ENCODE measurements around the gene DSE.
"Not testable (repeated sequence)": the region's sequence is repeated elsewhere in the genome, so short reads cannot be mapped to it uniquely, and the experiment has no call there.

The DSE gene

DNA sequence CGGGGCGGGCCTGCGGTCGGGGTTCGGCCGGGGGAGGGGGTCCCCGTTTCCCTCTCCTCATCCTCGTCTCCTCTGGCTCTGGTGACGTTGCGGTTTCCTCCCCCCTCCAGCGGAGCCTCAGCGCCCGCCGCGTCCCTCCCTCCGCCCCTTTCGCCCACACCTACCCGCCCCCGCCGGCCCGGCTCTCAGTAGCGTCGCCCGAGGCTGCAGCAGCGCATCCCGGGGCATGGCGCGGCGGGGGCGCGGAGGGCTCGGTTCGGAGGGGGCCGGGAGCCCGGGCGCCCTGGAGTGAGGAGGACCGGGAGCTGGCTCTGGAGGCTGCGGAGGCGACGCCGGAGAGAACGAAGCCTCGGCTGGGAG lies at the start of gene DSE:
TSS of gene DSE (plus strand) at position 188 of the 360 bp plus-strand sequence. CDS start 28,304 bp downstream, outside the sequence.
- no peak for DNase-seq

DNA sequence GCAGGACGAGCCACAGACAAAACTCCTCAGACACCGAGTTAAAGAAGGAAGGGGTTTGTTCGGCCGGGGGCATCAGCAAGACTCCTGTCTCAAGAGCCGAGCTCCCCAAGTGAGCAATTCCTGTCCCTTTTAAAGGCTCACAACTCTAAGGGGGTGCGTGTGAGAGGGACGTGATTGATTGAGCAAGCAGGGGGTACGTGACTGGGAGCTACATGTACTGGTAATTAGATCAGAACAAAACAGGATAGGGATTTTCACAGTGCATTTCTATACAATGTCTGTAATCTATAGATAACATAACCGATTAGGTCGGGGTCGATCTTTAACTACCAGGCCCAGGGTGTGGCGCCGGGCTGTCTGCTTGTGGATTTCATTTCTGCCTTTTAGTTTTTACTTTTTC lies 48.8 kb upstream of the DSE start:
- not testable (repeated sequence) for DNase-seq

DNA sequence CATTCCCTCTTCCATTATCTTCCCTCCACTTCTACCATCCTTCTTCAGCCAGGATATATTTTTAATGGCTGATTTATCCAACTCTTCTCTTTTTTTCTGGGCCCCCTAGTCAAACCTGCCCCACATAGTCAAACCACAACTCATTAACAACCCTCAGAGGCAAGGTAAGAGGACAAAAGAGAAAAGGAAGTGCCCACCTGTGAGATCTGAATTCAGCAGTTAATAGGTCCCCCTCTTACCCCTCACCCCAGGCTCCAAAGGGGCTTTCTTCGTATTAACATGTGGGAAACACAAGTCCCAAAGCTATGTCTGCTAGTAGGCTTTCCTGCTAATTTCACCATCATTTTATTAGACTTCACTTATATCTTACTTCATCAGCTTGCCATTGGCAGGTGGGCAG lies 46.9 kb upstream of the DSE start:
- no peak for DNase-seq

DNA sequence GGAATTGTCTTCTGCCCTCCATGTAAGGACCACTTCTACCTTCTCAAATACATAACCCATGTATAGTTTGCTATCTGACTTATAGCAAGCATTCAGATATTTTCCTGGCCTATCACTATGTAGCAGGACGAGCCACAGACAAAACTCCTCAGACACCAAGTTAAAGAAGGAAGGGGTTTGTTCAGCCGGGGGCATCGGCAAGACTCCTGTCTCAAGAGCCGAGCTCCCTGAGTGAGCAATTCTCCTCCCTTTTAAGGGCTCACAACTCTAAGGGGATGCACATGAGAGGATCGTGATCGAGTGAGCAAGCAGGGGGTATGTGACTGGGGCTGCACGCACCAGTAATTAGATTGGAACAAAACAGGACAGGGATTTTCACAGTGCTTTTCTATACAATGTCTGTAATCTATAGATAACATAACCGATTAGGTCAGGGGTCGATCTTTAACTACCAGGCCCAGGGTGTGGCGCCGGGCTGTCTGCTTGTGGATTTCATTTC lies 45.1 kb upstream of the DSE start:
- not testable (repeated sequence) for DNase-seq

DNA sequence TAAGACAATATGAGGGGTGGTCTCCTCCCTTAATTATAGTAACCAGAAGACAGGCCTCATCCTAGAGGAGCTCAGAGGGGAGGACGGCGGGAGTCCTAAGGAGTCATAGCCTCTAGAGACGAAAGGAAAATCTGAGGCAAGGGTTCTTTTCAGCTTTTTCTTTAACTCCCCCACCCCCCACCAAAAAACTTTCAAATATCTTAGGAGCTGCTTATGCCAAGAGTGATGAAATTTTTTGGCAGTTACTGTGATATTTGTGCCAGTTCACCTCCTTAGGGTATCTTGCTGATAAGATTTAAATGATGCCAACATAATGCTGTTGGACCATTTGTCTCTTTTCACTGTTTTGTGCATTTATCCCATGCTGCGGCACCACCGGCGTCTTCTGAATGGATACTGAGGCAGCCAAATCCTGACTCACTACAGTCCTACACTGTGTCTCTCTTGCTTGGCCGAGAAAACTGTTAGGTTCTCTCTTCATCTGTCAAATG lies 44.5 kb upstream of the DSE start:
- DNase-seq: no peak

DNA sequence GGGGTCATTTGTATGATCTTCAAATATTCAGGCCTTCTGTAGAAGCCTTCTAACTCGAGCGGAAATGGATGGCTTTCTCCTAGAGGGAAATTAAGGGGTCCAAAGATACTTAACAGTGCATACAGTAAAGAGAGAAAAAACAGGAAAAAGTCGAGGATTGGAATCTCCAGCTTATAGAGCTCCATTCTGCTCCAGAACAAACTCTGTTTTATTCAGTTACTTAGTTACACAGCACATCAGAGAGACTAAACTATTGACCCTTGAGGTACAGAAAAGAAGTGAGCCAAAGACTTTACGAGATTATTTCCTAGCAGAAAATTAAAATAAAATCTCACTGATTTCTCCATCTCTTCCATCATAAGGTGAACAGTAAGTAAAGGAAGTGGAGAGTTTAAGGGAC lies 43.8 kb upstream of the DSE start:
- DNase-seq: no peak

DNA sequence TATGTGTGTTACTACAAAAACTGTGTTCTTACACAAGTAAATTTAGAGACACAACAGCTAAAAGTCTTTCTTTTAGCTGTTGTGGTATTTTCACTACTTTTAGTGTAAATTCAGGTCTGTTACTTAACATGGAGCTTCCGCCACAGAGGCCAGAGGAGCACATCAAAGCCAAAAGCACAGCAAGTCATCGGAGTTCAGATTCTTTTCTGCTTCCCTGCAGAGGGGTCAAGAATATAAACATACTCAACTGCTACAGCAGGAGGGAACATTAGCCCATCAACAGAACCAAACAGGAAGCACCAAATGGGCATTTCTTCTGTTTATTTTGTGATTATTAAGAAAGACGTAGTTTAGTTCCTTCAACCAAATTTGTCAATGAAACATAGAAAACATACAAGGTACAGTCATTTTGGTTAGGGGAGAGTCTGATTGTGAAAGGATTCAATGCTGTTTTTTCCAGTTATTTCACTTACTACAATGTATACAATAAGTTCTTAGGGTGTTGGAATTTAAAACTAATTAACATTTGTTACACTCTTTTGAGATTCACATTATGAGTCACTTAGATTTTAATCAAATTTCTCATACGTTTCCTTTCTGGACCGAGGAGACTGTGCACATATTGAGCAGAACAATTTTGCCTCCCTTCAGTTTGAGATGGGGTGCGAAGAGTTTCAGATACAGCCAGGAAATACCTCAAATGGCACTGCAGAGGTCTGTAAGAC lies 42.8 kb upstream of the DSE start:
- no peak for DNase-seq

DNA sequence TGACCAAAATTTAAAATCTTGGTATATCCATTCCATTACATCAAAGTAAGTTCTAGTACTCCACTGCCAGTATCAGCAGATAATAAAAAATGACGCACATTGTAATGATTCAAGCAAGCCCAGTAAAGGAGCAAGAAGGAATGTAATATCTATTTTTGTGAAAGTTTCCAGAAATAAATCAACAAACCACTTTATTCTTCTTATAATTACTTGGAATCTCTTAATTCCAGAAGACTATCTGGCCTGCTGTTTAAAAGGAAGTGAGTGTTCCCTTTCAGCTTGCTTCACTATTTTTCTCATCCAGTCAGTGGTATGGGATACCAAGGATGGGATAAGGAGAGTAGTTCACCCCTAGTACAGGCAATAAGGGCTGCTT lies 42.2 kb upstream of the DSE start:
- DNase-seq: no peak

DNA sequence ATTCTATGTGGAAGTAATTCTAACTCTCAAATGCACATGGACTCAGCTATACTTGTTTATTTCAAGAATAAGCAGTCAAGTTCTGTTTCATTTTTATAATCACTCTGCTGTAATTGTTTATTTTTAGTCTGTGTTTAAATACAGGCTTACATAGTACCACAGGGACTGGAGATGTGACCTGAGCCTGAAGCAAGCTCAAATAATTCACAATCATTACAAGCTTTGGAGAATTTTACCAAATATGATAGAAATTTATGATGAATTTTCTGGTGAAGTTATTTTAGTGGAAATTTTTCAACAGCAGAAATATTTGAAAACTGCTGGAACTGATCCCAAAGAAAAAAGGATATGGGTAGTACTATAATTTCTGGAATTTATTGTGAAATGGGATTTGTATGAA lies 41.6 kb upstream of the DSE start:
- no peak for DNase-seq

DNA sequence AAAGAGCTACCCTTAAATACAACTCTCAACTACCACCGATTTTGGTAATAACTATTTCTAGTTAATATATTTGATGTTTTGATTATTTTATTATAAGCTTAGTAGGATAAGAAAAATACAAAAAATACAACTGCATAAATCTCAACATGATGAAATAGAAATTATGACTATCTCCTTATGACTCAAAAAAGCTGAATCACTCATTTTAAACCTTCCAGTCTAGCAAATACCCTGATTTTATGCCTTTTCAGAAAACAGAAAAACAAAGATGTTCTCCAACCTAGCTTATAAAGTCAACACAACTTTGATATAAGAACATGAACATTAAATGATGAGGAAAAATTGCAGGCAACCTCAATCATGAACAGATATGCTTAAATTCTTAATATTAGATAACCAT lies 40.2 kb upstream of the DSE start:
- no peak for DNase-seq

DNA sequence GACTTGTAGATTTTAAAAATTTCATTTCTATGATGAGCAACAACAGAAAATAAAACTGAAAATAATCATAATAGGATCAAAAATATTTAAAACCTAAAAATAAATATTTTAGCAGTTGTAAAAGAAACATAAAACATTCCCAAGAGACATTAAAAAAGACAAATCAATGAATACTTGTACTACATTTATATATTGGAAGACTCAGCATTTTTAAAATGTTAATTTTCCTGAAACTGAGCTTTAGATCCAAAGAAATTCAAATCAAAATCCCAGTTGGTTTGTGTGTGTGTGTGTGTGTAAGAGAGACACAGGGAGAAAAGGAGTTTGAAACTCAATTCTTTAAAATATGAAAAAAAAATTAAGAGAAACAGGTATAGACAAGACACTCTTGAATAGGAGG lies 38.7 kb upstream of the DSE start:
- DNase-seq: no peak

DNA sequence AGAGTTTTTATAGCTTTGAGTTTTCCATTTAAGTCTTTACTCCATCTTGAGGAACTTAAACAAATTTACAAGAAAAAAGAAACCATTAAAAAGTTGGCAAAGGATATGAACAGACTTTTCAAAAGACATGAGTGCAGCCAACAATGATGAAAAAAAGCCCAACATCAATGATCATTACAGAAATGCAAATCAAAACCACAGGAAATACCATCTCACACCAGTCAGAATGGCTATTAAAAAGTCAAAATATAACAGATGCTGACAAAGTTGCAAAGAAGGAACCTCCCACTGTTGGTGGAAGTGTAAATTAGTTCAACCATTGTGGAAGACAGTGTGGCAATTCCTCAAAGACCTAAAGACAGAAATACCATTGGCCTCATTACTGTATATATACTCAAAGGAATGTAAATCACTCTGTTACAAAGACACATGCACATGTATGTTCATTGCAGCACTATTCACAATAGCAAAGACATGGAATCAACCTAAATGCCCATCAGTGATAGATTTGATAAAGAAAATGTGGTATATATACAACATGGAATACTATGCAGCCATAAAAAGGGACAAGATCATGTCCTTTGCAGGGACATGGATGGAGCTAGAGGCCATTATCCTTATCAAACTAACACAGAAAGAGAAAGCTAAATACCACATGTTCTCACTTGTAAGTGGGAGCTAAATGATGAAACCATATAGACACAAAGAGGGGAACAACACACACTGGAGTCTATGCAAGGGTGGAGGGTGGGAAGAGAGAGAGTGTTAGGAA lies 35.9 kb upstream of the DSE start:
- DNase-seq: not testable (repeated sequence)

DNA sequence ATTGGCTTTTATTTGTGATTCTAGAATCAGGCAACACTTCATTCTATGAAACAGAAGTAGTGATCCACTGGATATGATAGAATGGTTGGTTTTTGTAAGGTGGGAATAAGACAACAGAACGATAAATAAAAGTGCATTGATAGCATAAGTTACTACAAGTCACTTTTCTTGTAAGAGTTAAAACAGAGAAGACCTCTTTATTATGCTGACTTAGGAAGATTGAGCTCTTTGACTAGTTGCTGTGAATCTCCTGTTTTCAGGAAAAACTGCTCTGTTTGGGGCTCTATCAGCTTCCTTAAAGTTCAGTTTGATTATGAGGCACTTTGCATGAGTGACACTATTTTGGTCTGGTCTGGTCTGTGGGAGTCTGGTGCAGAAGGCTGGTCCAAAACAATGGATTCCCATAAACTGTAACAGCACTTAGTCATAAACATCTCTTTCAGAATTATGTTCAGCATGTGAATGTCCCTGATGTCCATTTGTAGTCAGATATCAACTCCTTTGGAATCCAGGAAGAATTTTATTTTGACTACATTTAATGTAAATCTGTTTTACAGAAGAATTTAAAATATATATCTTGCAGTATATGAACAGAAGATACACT lies 35.0 kb upstream of the DSE start:
- DNase-seq: no peak

DNA sequence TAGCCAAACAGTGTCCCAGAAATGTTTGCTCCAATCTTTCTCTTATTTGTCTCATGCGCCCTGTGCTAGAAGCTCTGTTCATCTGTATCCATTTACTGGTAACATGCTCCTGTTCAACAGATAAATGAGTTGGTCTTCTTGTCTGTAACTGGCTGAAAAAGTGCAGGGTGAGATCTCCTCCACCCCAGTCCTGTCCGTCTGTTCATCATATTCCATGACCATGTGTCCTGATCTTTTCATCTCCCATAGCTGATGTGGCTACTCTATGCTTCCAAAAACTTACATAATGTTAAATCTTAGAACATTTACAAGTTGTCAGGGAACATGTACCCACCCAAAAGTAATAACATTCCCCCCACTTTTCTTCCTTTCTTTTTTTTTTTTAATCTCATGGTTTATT lies 31.8 kb upstream of the DSE start:
- no peak for DNase-seq

DNA sequence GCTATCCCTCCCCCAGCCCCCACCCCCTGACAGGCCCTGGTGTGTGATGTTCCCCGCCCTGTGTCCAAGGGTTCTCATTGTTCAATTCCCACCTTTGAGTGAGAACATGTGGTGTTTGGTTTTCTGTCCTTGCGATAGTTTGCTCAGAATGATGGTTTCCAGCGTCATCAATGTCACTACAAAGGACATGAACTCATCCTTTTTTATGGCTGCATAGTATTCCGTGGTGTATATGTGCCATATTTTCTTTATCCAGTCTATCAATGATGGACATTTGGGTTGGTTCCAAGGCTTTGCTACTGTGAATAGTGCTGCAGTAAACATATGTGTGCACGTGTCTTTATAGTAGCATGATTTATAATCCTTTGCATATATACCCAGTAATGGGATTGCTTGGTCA lies 30.1 kb upstream of the DSE start:
- DNase-seq: not testable (repeated sequence)

DNA sequence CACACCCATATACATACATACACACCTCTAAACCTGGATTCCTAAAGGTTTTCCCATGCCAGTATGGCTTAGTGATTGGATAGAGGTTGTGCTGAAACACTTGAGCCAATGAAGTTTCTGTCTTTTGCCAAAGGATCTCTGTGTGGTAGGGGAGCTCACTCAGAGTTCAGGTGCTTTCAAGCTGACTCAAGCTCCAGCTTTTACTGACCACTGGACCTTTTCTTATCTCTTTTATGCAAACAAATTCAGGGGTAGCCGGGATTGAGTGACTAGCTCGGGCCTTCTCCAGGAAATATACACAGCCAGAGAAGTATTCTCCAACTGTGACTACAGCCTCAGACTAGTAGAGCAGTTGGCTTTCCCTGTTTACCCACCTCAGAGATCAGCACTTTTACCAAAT lies 21.5 kb upstream of the DSE start:
- no peak for DNase-seq

DNA sequence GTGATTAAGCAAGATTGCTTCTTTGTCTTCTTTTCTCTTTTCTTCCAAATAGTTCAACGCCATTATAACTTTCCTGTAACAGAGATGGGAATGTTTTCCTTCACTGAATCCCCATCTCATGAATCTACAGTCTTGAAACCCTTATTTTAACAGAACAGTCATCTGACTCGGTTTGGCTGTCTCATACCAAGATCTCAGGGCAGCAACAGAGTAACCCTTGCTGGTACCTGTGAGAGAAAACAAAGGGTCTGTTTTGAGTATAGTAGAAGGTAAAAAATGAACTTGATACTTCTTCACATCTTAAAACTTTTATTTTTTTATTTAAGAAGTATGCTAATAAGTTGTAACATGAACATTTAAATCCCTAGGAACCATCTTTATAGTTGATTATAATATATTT lies 19.6 kb upstream of the DSE start:
- no peak for DNase-seq

DNA sequence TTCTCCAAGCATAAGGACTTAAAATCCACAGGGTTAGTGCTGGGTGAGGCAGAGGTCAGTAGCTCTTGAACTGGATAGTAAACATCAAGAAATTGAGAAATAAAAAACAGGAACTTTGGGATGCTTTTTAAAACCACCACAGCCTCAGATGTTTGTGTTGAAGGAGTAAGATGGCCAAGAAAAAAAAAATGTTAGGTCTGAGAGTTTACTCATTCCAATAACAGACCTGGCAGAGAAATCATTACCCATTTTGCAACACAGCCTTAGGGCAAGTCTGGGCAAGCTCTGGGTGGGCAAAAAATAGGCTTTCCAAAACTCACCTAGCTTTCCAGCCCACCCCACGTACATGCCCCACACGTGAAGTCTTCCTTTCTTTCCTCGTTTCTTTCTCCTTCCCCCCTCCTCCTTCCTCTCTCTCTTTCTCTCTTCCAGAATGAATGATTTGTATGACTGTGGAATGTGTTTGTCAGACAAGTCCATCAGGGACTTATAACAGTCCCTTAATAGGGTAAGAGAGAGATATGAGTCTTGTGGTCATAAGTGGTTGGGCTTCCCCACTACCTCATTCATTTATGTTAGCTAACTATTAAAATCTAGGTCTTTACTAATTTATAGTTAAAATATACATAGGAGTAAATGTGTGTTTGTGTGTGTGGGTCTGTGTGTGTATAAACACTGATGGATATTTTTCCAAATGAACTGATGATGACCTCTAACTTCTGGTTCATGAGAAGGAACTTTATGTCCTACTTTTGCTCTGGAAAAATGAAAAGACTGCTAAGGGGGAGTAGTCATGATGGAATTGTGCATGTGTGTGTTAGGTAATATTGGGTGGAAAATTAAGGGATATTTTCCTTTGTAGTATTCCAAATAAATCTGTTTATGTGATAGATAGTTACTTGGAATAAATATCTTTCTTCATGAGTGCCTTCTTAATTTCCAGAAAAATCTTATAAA lies 18.0 kb upstream of the DSE start:
- no peak for DNase-seq

DNA sequence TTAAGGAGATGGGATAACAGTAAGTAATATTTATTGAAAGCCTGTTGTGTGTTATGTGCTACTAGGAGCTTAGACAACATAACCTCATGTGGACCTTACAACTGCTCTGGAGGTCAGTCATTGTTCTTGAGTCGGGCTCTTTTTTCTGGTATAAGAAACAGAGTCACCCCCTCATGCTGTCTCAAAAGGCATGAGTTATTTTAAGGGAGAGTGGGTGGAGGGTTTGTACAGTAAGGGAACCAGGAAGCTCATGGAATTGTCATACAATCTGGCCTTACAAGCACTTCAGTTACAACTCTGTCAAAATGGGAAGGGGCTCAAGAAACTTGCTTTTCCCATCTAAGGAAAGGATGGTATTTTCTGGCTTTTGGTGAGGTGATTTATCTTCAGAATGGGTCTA lies 16.5 kb upstream of the DSE start:
- no peak for DNase-seq

DNA sequence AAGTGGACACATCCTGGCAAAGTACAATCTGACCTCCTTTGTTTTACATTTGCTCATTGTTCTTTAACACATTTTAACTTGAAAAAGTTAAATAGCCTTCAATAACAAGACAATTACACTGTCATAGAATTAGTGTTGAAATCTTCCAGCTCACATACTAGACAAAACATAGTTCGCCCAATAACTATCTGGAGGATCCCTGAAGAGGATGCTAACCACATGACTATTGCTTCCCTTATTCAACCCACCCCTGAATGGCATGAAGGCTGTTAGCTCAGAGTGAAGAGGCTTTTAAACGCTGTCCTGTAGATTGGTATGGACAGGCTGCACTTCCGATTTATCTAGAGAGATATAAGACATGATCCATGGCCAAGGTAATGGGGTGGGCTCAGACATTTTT lies 15.0 kb upstream of the DSE start:
- DNase-seq: no peak

DNA sequence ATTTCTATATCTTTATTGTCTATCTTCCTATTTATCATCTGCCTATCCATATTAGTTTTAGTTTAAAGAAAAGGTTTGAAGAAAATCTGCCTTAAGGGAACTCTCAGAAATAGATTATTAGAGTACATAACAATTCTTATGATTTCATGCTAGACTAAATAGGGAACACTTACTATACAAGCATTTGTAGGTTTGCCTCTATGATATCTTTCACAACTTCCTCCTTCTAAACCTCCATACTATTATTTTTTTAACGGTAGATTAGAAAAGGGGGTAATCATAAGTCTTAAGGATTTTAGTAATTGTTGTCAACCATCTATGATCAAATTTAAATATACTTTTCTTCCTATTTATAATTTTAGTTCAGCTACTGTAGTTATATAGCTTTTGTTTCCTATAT lies 11.6 kb upstream of the DSE start:
- DNase-seq: no peak

DNA sequence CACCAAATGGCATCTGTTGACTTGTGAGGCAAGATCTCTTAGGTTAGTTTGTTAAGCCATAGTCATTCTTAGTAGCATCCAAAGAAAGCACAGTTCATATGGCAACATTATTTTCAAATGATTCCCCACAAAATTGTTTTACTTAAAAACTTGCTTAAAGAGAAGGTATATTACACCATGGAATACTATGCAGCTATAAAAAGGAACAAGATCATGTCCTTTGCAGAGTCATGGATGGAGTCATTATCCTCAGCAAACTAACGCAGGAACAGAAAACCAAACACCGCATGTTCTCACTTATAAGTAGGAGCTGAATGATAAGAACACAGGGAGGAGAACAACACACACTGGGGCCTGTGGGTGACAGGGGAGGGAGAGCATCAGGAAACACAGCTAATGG lies 10.9 kb upstream of the DSE start:
- DNase-seq: no peak

DNA sequence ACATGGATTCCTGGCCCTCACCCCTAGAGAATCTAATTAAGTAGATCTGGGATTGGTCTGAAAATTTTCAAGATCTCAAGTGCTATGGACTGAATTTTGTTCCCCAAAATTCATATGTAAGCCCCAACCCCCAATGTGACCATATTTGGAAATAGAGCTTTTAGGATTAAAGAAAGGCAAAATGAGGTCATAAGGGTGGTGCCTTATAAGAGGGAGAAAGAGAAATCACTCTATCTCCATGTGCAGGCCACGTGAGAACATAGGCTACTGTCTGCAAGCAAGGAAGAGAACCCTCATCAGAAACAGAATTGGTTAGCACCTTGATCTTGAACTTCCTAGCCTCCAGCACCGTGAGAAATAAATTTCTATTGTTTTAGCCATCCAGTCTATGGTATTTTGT lies 8.5 kb upstream of the DSE start:
- DNase-seq: no peak

All from NCI-H1694 treated with DMSO at 0.1 percent for 48 hours (cell line).